Upper lobe of left lung (tissue), 4 donors: Measurements from ENCODE around the gene PCP4.

Source experiments
- CTCF ChIP-seq, 6 experiments: fragments of 450-650 bp in 4 of 6; fragments of 200-600 bp in 2 of 6; sonication (generic) in 2 of 6; IDR thresholded peaks; one replicate each; pipeline ENCODE4 v1.5.1; 2016 to 2019; ENCODE audit warnings: antibody characterized with exemption in 6 of 6
- EP300 ChIP-seq, 4 donors: sonication (generic); formaldehyde crosslinking; IDR thresholded peaks; one replicate each; pipeline ENCODE4 v1.5.1; 2017; ENCODE audit warnings: antibody characterized with exemption in 4 of 4, control low read depth in 2 of 4
- POLR2AphosphoS5 ChIP-seq, 2 donors: sonication (generic); formaldehyde crosslinking; IDR thresholded peaks; one replicate each; pipeline ENCODE4 v1.5.1; 2017; ENCODE audit warnings: antibody characterized with exemption in 2 of 2

DNA sequence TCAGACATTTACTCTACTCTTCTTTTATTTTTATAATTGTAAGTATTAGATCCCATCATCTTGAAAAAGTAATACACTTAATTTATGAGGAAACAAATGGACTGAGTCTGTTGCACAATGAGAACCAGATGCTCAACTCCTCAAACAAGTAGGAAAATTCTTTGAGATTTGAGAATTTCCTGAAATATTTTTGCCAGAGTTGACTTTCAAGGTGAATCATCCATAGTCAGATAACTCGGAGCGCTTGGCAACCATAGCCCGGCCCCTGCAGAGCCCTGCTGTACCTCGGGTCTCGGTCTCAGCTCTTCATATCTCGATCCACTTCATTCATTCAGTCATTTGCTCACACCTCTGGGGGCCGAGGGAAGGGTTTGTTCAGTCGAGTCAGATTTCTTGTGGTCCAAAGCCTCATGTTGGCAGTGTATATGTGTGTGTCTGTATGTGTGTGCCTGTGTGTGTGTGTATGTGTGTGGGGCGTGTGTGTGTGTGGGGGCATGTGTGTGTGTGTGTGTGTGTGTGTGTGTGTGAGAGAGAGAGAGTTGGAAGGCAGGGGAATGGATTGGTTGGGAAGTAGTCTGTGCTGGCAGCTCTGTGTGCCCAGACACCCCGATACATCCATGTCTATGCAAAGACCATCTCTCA lies 18.1 kb upstream of the PCP4 start:
- no peak for TF ChIP-seq POLR2AphosphoS5 (IDR thresholded peaks at IDR 0.05)
- TF ChIP-seq CTCF (IDR thresholded peaks at IDR 0.05) = no peak
- TF ChIP-seq EP300 (IDR thresholded peaks at IDR 0.05) = no peak
